Activated T-helper 17 cell treated with anti-CD3 and anti-CD28 coated beads, Interleukin-2, amount 50 U/mL, for 72 hours (primary cell): Measurements from ENCODE around the gene ITGAX. TPM values are rescaled to one million over a fixed set of nuclear protein-coding genes. Genes with fewer than 3 reads are reported as not detected.
A peak's percentile ranks its signal among the peaks of the same experiment; 100 is the strongest.
"Not testable (repeated sequence)": the region's sequence is repeated elsewhere in the genome, so short reads cannot be mapped to it uniquely, and the experiment has no call there.

ENCODE experiments used
- ATAC-seq: fragments of 150-1000 bp; cut with Tn5 transposase; replicated peaks from 2 replicates; pipeline ENCODE4 v1.10.0; 2021; ENCODE audit warnings: mild to moderate bottlenecking, moderate library complexity
- H3K27ac Mint-ChIP-seq: one replicate; pipeline ENCODE4 v1.8.0; 2022; ENCODE audit warnings: mixed read lengths
- H3K27me3 Mint-ChIP-seq: one replicate; pipeline ENCODE4 v1.8.0; 2022; ENCODE audit warnings: mixed read lengths
- H3K36me3 Mint-ChIP-seq: one replicate; pipeline ENCODE4 v1.8.0; 2022; ENCODE audit warnings: low read depth, mild to moderate bottlenecking, mixed read lengths
- H3K4me1 Mint-ChIP-seq: one replicate; pipeline ENCODE4 v1.8.0; 2022; ENCODE audit warnings: mixed read lengths
- H3K4me3 Mint-ChIP-seq: one replicate; pipeline ENCODE4 v1.8.0; 2022; ENCODE audit warnings: mild to moderate bottlenecking, mixed read lengths
- H3K9me3 Mint-ChIP-seq: one replicate; pipeline ENCODE4 v1.8.0; 2022; ENCODE audit warnings: mixed read lengths
- total RNA-seq, 2 donors: library from RNA; stranded (reverse); gene quantifications; one replicate each; pipeline ENCODE4 v1.2.3, GENCODE V29; 2022

The ITGAX gene
- total RNA-seq, 2 donors from 2014 or later: 25.5 to 50.4 TPM

- no peaks in the 10 kb centered on the region for H3K36me3 Mint-ChIP-seq
- H3K4me3 Mint-ChIP-seq: no peak overlapping the region
- H3K9me3 Mint-ChIP-seq: no peaks in the 10 kb centered on the region
- H3K27me3 Mint-ChIP-seq: peaks cover 14% of the 10 kb centered on the region
- no peak overlapping the region for H3K27ac Mint-ChIP-seq
- peaks cover 7% of the 10 kb centered on the region for H3K4me1 Mint-ChIP-seq
- ATAC-seq: peak; percentile 68
Measured at GRCh38 chr16:31333686-31334649, 21.0 kb upstream of the ITGAX start.

- no peak for ATAC-seq
- Mint-ChIP-seq H3K4me1 (peaks cover 7% of the 10 kb centered on the region), H3K27me3 (peaks cover 16% of the 10 kb centered on the region), H3K27ac (no peak overlapping the region), H3K4me3 (no peak overlapping the region), H3K9me3 (no peaks in the 10 kb centered on the region), H3K36me3 (no peaks in the 10 kb centered on the region)
Measured at GRCh38 chr16:31334934-31335333, 20.0 kb upstream of the ITGAX start.

GRCh38 chr16:31335431-31335830 lies 19.5 kb upstream of the ITGAX start:
- H3K27ac Mint-ChIP-seq: no peak overlapping the region
- ATAC-seq: no peak
- H3K9me3 Mint-ChIP-seq: no peaks in the 10 kb centered on the region
- no peaks in the 10 kb centered on the region for H3K36me3 Mint-ChIP-seq
- peaks cover 6% of the 10 kb centered on the region for H3K4me1 Mint-ChIP-seq
- peaks cover 15% of the 10 kb centered on the region for H3K27me3 Mint-ChIP-seq
- H3K4me3 Mint-ChIP-seq: no peak overlapping the region

- H3K27me3 Mint-ChIP-seq, ATAC-seq, H3K4me1 Mint-ChIP-seq, H3K4me3 Mint-ChIP-seq, H3K36me3 Mint-ChIP-seq, H3K9me3 Mint-ChIP-seq, H3K27ac Mint-ChIP-seq: not testable (repeated sequence)
Measured at GRCh38 chr16:31338166-31338685, 16.8 kb upstream of the ITGAX start.

GRCh38 chr16:31344712-31345111 lies 10.3 kb upstream of the ITGAX start:
- Mint-ChIP-seq H3K27ac (peak overlapping the region; percentile 14), H3K4me3 (peak overlapping the region; percentile 24), H3K36me3 (no peaks in the 10 kb centered on the region), H3K4me1 (peaks cover 8% of the 10 kb centered on the region), H3K9me3 (no peaks in the 10 kb centered on the region), H3K27me3 (peaks cover 13% of the 10 kb centered on the region)
- peak; percentile 70 for ATAC-seq

- Mint-ChIP-seq H3K9me3 (no peaks in the 10 kb centered on the region), H3K4me1 (peaks cover 15% of the 10 kb centered on the region), H3K36me3 (no peaks in the 10 kb centered on the region), H3K4me3 (no peak overlapping the region), H3K27me3 (peaks cover 15% of the 10 kb centered on the region), H3K27ac (no peak overlapping the region)
- ATAC-seq: no peak
Measured at GRCh38 chr16:31347445-31347844, 7.5 kb upstream of the ITGAX start.

- peaks cover 14% of the 10 kb centered on the region for H3K27me3 Mint-ChIP-seq
- H3K9me3 Mint-ChIP-seq: no peaks in the 10 kb centered on the region
- H3K27ac Mint-ChIP-seq: no peak overlapping the region
- H3K4me3 Mint-ChIP-seq: no peak overlapping the region
- no peak for ATAC-seq
- no peaks in the 10 kb centered on the region for H3K36me3 Mint-ChIP-seq
- peaks cover 22% of the 10 kb centered on the region for H3K4me1 Mint-ChIP-seq
Measured at GRCh38 chr16:31348579-31348978, 6.4 kb upstream of the ITGAX start.

GRCh38 chr16:31350275-31351005 lies 4.5 kb upstream of the ITGAX start:
- Mint-ChIP-seq H3K27ac (no peak overlapping the region), H3K4me1 (peaks cover 28% of the 10 kb centered on the region), H3K9me3 (no peaks in the 10 kb centered on the region), H3K4me3 (no peak overlapping the region), H3K27me3 (peaks cover 14% of the 10 kb centered on the region), H3K36me3 (no peaks in the 10 kb centered on the region)
- ATAC-seq: peak; percentile 19

GRCh38 chr16:31351246-31351941 lies 3.6 kb upstream of the ITGAX start:
- Mint-ChIP-seq H3K4me3 (peak overlapping the region; percentile 50), H3K36me3 (no peaks in the 10 kb centered on the region), H3K4me1 (peaks cover 28% of the 10 kb centered on the region), H3K27me3 (peaks cover 14% of the 10 kb centered on the region), H3K9me3 (no peaks in the 10 kb centered on the region), H3K27ac (peak overlapping the region; percentile 88)
- ATAC-seq: no peak

- Mint-ChIP-seq H3K27me3 (peaks cover 14% of the 10 kb centered on the region), H3K27ac (peak overlapping the region; percentile 88), H3K4me1 (peaks cover 28% of the 10 kb centered on the region), H3K4me3 (peak overlapping the region; percentile 50), H3K36me3 (no peaks in the 10 kb centered on the region), H3K9me3 (no peaks in the 10 kb centered on the region)
- peak; percentile 44 for ATAC-seq
Measured at GRCh38 chr16:31351942-31352325, 3.0 kb upstream of the ITGAX start.

- Mint-ChIP-seq H3K27ac (peak overlapping the region; percentile 88), H3K4me3 (peak overlapping the region; percentile 50), H3K36me3 (no peaks in the 10 kb centered on the region), H3K9me3 (no peaks in the 10 kb centered on the region), H3K4me1 (peaks cover 30% of the 10 kb centered on the region), H3K27me3 (peaks cover 14% of the 10 kb centered on the region)
- ATAC-seq: no peak
Measured at GRCh38 chr16:31352376-31353115, 2.4 kb upstream of the ITGAX start.

- peak overlapping the region; percentile 94 for H3K27ac Mint-ChIP-seq
- H3K27me3 Mint-ChIP-seq: no peaks in the 10 kb centered on the region
- peak overlapping the region; percentile 78 for H3K4me3 Mint-ChIP-seq
- peaks cover 35% of the 10 kb centered on the region for H3K4me1 Mint-ChIP-seq
- ATAC-seq: no peak
- no peaks in the 10 kb centered on the region for H3K36me3 Mint-ChIP-seq
- no peaks in the 10 kb centered on the region for H3K9me3 Mint-ChIP-seq
Measured at GRCh38 chr16:31355431-31356100, 590 bp downstream of the ITGAX start.

- Mint-ChIP-seq H3K4me3 (no peak overlapping the region), H3K4me1 (peaks cover 35% of the 10 kb centered on the region), H3K27me3 (no peaks in the 10 kb centered on the region), H3K27ac (peak overlapping the region; percentile 61), H3K9me3 (no peaks in the 10 kb centered on the region), H3K36me3 (no peaks in the 10 kb centered on the region)
- no peak for ATAC-seq
Measured at GRCh38 chr16:31356566-31357323, 1.8 kb downstream of the ITGAX start.
